ENCODE measurements around the gene KLHL20.
"Not testable (repeated sequence)": the region's sequence is repeated elsewhere in the genome, so short reads cannot be mapped to it uniquely, and the experiment has no call there.

The KLHL20 gene

GRCh38 chr1:173693238-173693637, 21.5 kb upstream of the KLHL20 start:
- no peak for DNase-seq (ENCODE audit: extremely low read depth, low read depth)
- no peak for TF ChIP-seq CTCF (IDR thresholded peaks at IDR 0.05; ENCODE audit: low read depth, low read length, missing control alignments)
- H3K4me3 ChIP-seq (replicated peaks; ENCODE audit: low read depth, low read length), result no peak overlapping the region

- not testable (repeated sequence) for H3K4me3 ChIP-seq (replicated peaks; ENCODE audit: low read depth, low read length); DNase-seq (ENCODE audit: extremely low read depth, low read depth)
Observed at GRCh38 chr1:173701299-173701698, 13.5 kb upstream of the KLHL20 start.

GRCh38 chr1:173702736-173703135, 12.0 kb upstream of the KLHL20 start:
- TF ChIP-seq CTCF (IDR thresholded peaks at IDR 0.05; ENCODE audit: low read depth, low read length, missing control alignments), result no peak
- no peak for DNase-seq (ENCODE audit: extremely low read depth, low read depth)
- H3K4me3 ChIP-seq (replicated peaks; ENCODE audit: low read depth, low read length), result no peak overlapping the region

- no peak for DNase-seq (ENCODE audit: extremely low read depth, low read depth)
- no peak for TF ChIP-seq CTCF (IDR thresholded peaks at IDR 0.05; ENCODE audit: low read depth, low read length, missing control alignments)
Observed at GRCh38 chr1:173705117-173705516, 9.7 kb upstream of the KLHL20 start.

GRCh38 chr1:173708787-173709186, 6.0 kb upstream of the KLHL20 start:
- no peak overlapping the region for H3K4me3 ChIP-seq (replicated peaks; ENCODE audit: low read depth, low read length)
- TF ChIP-seq CTCF (IDR thresholded peaks at IDR 0.05; ENCODE audit: low read depth, low read length, missing control alignments), result no peak
- no peak for DNase-seq (ENCODE audit: extremely low read depth, low read depth)

More at GRCh38 chr1:173705117-173705516, 9.7 kb upstream of the KLHL20 start:
- H3K4me3 ChIP-seq (replicated peaks; ENCODE audit: low read depth, low read length), result no peak overlapping the region

GRCh38 chr1:173714441-173714758, 381 bp upstream of the KLHL20 start:
- DNase-seq (ENCODE audit: extremely low read depth, low read depth), result no peak
- H3K4me3 ChIP-seq (replicated peaks; ENCODE audit: low read depth, low read length), result peak overlapping the region; percentile 96
- TF ChIP-seq CTCF (IDR thresholded peaks at IDR 0.05; ENCODE audit: low read depth, low read length, missing control alignments), result no peak

- peak overlapping the region; percentile 96 for H3K4me3 ChIP-seq (replicated peaks; ENCODE audit: low read depth, low read length)
- no peak for TF ChIP-seq CTCF (IDR thresholded peaks at IDR 0.05; ENCODE audit: low read depth, low read length, missing control alignments)
- no peak for DNase-seq (ENCODE audit: extremely low read depth, low read depth)
Observed at GRCh38 chr1:173715538-173715844, 710 bp downstream of the KLHL20 start.

- DNase-seq (ENCODE audit: extremely low read depth, low read depth), result no peak
- H3K4me3 ChIP-seq (replicated peaks; ENCODE audit: low read depth, low read length), result no peak overlapping the region
- TF ChIP-seq CTCF (IDR thresholded peaks at IDR 0.05; ENCODE audit: low read depth, low read length, missing control alignments), result no peak
Observed at GRCh38 chr1:173717238-173717637, 2.5 kb downstream of the KLHL20 start.

- DNase-seq (ENCODE audit: extremely low read depth, low read depth); H3K4me3 ChIP-seq (replicated peaks; ENCODE audit: low read depth, low read length): not testable (repeated sequence)
Observed at GRCh38 chr1:173731331-173731730, 16.6 kb downstream of the KLHL20 start.

Data from HFF-Myc (cell line).